ENCODE measurements around the gene LRPAP1.
"Not testable (repeated sequence)": the region's sequence is repeated elsewhere in the genome, so short reads cannot be mapped to it uniquely, and the experiment has no call there.

GRCh38 chr4:3511601-3512000 is 20.6 kb downstream of the LRPAP1 start:
- not testable (repeated sequence) for TF ChIP-seq POLR2A, CTCF (IDR thresholded peaks at IDR 0.05)

All from uterus (tissue), 2 donors.